Mucosa of descending colon (tissue), 3 donors: ENCODE data around the gene CGRRF1. TPM values are rescaled to one million over a fixed set of nuclear protein-coding genes. Genes with fewer than 3 reads are reported as not detected.

ENCODE experiments used
- ATAC-seq: fragments of 200-7000 bp; cut with Tn5 transposase; one replicate; pipeline ENCODE4 v1.9.1; 2020; ENCODE audit warnings: mild to moderate bottlenecking, moderate library complexity
- DNase-seq, 3 donors: peaks; one replicate each; pipeline ENCODE4 v3.0.0-alpha.2; 2020
- H3K36me3 ChIP-seq: fragments of 200-600 bp; one replicate; pipeline ENCODE4 v1.8.0; 2021; ENCODE audit warnings: low read depth, mild to moderate bottlenecking
- H3K4me1 ChIP-seq: fragments of 200-600 bp; one replicate; pipeline ENCODE4 v1.8.0; 2021; ENCODE audit warnings: low read depth, mild to moderate bottlenecking
- H3K4me3 ChIP-seq: fragments of 200-600 bp; one replicate; pipeline ENCODE4 v1.8.0; 2021; ENCODE audit warnings: mild to moderate bottlenecking
- H3K9me3 ChIP-seq: fragments of 200-600 bp; one replicate; pipeline ENCODE4 v1.8.0; 2021; ENCODE audit warnings: mild to moderate bottlenecking
- intact Hi-C, 2 donors: fragments of 100-400 bp; cut with DNase I in 1 of 2; cut with micrococcal nuclease in 1 of 2; formaldehyde crosslinking; loops; one replicate each; pipeline versions ENCODE4 v1.11.0 to v1.11.1; 2022; cut with DNase I, micrococcal nuclease
- total RNA-seq, 3 donors: library from RNA; stranded (reverse); fragmentation: NEBNext Ultra II Directional in 2 of 3; extraction: Animal tissue kit (Norgen Biotek cat#: 25700) in 2 of 3; gene quantifications; one replicate each; pipeline versions ENCODE4 v1.2.1 to v1.2.4, GENCODE V29; 2021 to 2023
- TF ChIP-seq, protein P1 (sequence below): fragments of 200-600 bp; IDR thresholded peaks from one replicate; pipeline ENCODE4 v1.8.0; 2022; ENCODE audit warnings: antibody characterized with exemption, mild to moderate bottlenecking
- donor health status: DM: no; HTN: no; CAD: no; lungs with moderate emphysema.
- donor health status: DM: no; HTN: no; CAD: no.
- donor health status: DM: no; HTN: yes; CAD: no.

The CGRRF1 gene
- total RNA-seq, 3 donors from 2014 or later: 17.0 to 25.2 (median 22.5) TPM

DNA sequence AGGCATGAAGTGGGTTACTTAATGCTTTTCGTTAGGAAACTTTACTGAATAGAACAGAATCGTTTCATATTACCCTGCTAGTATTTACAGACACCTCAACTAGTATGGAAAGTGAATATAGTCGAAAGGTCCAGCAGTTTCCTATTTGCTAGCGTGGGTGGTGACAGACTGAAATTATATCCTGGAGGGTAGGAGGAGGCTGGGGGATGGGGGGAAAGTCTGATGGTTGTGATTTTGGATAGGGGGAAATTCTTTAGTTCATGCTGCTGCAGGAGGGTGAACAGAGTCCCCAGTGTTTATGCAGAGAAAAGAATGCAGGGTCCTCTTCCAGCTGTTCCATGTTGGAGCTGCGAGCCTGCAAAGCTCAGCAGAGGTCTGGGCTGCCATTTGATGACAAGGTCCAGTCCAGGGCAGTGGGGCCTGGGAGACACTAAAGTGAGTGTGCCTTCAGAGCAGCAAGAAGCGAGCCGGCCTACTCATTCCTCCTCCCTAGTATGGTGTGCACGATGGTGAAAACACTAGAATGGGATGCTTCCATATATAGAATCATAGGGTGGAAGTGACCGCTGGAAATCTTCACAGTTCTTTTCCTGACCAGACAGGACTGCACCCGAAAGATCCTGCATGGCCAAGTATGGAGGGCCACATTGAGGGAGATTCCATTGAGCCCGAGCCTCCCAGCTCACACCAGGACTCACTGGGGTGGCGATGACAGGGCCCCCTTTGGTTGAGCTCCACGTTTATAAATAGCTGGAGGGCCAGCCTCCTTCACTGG is 59.3 kb downstream of the CGRRF1 start:
- H3K4me3 ChIP-seq: no peak overlapping the region
- intact Hi-C loops: loop anchor here (5.0 to 10.0 kb wide), 2 partner anchors 123 to 126 kb away; no protein-coding TSS in a partner anchor
- peak; percentile 25 to 43 (median 29) for DNase-seq

DNA sequence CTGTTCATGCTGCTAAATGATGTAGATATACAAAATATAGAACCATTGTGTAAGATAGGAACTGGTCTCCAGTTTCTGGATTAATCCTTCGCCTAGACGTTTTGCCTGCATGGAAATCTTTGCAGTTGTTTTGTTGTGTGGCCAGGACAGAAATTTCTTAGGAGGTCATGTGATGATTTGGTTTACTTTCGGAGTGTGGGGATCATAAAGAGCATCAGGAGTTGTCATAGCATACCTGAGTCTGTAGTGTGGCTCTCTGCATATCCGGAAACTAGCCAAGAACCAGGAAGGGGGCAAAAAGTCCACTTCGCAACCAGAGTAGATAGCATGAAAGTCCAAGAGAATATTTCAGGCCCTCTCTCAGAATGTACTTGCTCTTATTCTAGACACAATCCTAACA is 60.3 kb downstream of the CGRRF1 start:
- Histone ChIP-seq H3K4me1 (peaks cover 4% of the 10 kb centered on the region), H3K9me3 (peaks cover 10% of the 10 kb centered on the region), H3K36me3 (no peaks in the 10 kb centered on the region), H3K4me3 (no peak overlapping the region)
- intact Hi-C loops: loop anchor here in 1 of 2 donors (10.0 kb wide), 1 partner anchor 65 kb away; no protein-coding TSS in a partner anchor
- ATAC-seq (no peak), DNase-seq (no peak)
- TF ChIP-seq, protein P1, sequence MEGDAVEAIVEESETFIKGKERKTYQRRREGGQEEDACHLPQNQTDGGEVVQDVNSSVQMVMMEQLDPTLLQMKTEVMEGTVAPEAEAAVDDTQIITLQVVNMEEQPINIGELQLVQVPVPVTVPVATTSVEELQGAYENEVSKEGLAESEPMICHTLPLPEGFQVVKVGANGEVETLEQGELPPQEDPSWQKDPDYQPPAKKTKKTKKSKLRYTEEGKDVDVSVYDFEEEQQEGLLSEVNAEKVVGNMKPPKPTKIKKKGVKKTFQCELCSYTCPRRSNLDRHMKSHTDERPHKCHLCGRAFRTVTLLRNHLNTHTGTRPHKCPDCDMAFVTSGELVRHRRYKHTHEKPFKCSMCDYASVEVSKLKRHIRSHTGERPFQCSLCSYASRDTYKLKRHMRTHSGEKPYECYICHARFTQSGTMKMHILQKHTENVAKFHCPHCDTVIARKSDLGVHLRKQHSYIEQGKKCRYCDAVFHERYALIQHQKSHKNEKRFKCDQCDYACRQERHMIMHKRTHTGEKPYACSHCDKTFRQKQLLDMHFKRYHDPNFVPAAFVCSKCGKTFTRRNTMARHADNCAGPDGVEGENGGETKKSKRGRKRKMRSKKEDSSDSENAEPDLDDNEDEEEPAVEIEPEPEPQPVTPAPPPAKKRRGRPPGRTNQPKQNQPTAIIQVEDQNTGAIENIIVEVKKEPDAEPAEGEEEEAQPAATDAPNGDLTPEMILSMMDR: no peak

More for the DNA sequence above, 59.3 kb downstream of the CGRRF1 start:
- H3K9me3 ChIP-seq: peaks cover 10% of the 10 kb centered on the region
- TF ChIP-seq, protein P1: no peak
- peaks cover 14% of the 10 kb centered on the region for H3K4me1 ChIP-seq
- no peaks in the 10 kb centered on the region for H3K36me3 ChIP-seq
- no peak for ATAC-seq

DNA sequence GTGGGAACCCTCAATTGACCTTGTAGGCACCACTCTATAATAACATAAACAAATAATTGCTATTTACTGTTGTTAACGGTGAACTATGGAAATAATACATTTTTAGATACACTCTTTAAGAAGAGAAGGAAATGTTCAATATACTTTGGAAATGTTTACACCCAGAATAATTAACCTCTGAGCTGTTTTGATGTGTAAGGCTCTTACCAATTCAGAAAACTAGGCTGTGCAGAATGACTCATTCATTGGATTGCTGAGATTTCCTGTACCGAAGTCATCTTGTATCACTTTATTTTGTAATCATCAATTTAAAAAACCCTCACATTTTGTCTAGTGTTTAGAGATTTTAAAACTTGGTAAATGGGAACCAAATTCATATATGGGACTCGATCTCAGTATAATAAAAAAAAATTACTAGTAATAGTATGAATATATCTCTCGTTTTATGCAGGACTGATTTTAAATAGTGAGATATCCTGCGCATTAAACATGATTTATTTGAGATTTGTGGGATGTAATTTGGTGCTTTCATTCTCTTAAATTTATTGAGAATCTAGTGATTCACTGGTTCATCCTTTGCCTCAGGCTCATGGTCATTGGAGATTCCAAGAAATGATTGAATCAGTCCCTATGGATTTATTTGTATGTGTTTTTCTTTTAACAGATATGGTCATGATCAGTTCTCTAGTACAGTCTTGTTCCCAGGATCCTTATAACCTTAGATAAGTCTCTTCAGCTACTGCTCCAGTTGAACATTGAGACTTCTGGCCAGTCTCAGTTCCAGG is 61.1 kb downstream of the CGRRF1 start:
- ATAC-seq: no peak
- H3K36me3 ChIP-seq: no peaks in the 10 kb centered on the region
- intact Hi-C loops: loop anchor here in 1 of 2 donors (10.0 kb wide), 1 partner anchor 64 kb away; no protein-coding TSS in a partner anchor
- no peak overlapping the region for H3K4me3 ChIP-seq
- TF ChIP-seq, protein P1: no peak
- DNase-seq: no peak
- H3K4me1 ChIP-seq: peaks cover 4% of the 10 kb centered on the region
- peaks cover 10% of the 10 kb centered on the region for H3K9me3 ChIP-seq

DNA sequence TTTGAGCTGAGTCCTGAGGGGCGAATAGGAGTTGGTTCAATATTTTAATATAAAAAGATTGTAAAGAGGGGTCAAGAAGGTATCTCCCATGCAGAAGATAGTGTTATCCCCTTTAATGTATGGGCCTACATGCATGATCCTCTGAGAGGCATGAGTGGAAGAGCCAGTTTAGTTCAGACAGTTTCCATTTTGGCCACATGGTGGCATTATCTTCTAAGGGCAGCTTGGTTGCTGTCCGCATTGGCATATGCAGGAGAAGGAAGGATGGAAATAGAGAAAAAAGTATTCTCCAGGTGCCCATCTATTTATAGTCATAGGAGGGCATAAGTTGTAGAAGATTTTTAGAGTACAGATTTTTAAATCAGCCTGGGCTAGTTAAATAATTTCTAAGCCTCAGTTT is 62.6 kb downstream of the CGRRF1 start:
- intact Hi-C loops: loop anchor here in 1 of 2 donors (10.0 kb wide), 1 partner anchor 62 kb away; no protein-coding TSS in a partner anchor
- Histone ChIP-seq H3K4me3 (no peak overlapping the region), H3K4me1 (peaks cover 4% of the 10 kb centered on the region), H3K9me3 (peaks cover 10% of the 10 kb centered on the region), H3K36me3 (no peaks in the 10 kb centered on the region)
- TF ChIP-seq, protein P1: no peak
- no peak for ATAC-seq
- peak in 1 of 3 donors; percentile 51 for DNase-seq

DNA sequence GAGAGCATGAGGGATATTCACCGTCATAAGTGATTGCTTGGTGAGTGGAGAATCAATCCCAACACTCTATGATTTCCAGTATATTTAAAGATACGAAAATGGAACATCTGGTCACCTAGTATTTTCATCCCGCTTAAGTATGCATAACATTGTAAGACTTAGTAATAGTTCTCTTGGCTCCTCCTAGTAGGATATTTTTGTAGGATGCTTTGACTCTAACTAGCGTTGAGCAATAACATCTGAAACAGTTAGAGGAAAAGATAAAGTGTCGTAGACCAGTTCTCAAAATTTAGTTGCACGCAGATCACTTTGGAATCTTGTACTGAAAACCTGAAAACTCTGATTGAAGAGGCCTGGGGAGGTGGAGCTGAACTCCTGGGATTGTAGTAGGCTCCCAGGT is 64.8 kb downstream of the CGRRF1 start:
- H3K36me3 ChIP-seq: no peaks in the 10 kb centered on the region
- H3K4me1 ChIP-seq: no peaks in the 10 kb centered on the region
- ATAC-seq (no peak), DNase-seq (no peak)
- TF ChIP-seq, protein P1: no peak
- intact Hi-C loops: loop anchor here in 1 of 2 donors (10.0 kb wide), 1 partner anchor 60 kb away; no protein-coding TSS in a partner anchor
- H3K9me3 ChIP-seq: peaks cover 10% of the 10 kb centered on the region
- H3K4me3 ChIP-seq: no peak overlapping the region
